DND-41 (cell line): ENCODE data around the gene IL1RAPL2.

ENCODE experiments used
- CTCF ChIP-seq: IDR thresholded peaks from 2 replicates; pipeline ENCODE4 v1.5.1; 2012; ENCODE audit warnings: borderline replicate concordance, low read length, moderate library complexity, mild to moderate bottlenecking; ENCODE audit not compliant: poor library complexity, severe bottlenecking; ENCODE audit errors: extremely low read depth
- EZH2 ChIP-seq: IDR thresholded peaks from 3 replicates; pipeline ENCODE4 v1.6.1; 2012; ENCODE audit warnings: borderline replicate concordance, low read depth, mild to moderate bottlenecking, moderate library complexity, low read length, inconsistent platforms; ENCODE audit not compliant: severe bottlenecking

- TF ChIP-seq CTCF (no peak), EZH2 (no peak)
These were observed 783.5 kb downstream of the IL1RAPL2 start for GRCh38 chrX:105349476-105349875.
